HPDE6-E6E7 (cell line): ENCODE measurements around the gene AFAP1.

Experiments
- DNase-seq: peaks from one replicate; pipeline ENCODE4 v3.0.0; 2011; ENCODE audit warnings: missing footprints; ENCODE audit errors: extremely low spot score

The AFAP1 gene

GRCh38 chr4:7820031-7820818 is 119.4 kb downstream of the AFAP1 start:
- no peak for DNase-seq

GRCh38 chr4:7819446-7819845 is 120.2 kb downstream of the AFAP1 start:
- no peak for DNase-seq

GRCh38 chr4:7818399-7818911 is 121.2 kb downstream of the AFAP1 start:
- no peak for DNase-seq

GRCh38 chr4:7817877-7818398 is 121.7 kb downstream of the AFAP1 start:
- no peak for DNase-seq

- DNase-seq: no peak
Measured at GRCh38 chr4:7816771-7817170, 122.9 kb downstream of the AFAP1 start.

- DNase-seq: no peak
Measured at GRCh38 chr4:7815981-7816380, 123.7 kb downstream of the AFAP1 start.

GRCh38 chr4:7815562-7815961 is 124.1 kb downstream of the AFAP1 start:
- peak; percentile 21 for DNase-seq

GRCh38 chr4:7814451-7814850 is 125.2 kb downstream of the AFAP1 start:
- DNase-seq: no peak

GRCh38 chr4:7813674-7814073 is 126.0 kb downstream of the AFAP1 start:
- no peak for DNase-seq

- no peak for DNase-seq
Measured at GRCh38 chr4:7812921-7813320, 126.7 kb downstream of the AFAP1 start.

- DNase-seq: no peak
Measured at GRCh38 chr4:7812231-7812857, 127.3 kb downstream of the AFAP1 start.

- DNase-seq: no peak
Measured at GRCh38 chr4:7811536-7812191, 128.0 kb downstream of the AFAP1 start.

- DNase-seq: no peak
Measured at GRCh38 chr4:7810783-7811535, 128.7 kb downstream of the AFAP1 start.

- peak; percentile 23 for DNase-seq
Measured at GRCh38 chr4:7808752-7809151, 130.9 kb downstream of the AFAP1 start.

GRCh38 chr4:7808181-7808580 is 131.5 kb downstream of the AFAP1 start:
- no peak for DNase-seq

- no peak for DNase-seq
Measured at GRCh38 chr4:7807351-7807921, 132.2 kb downstream of the AFAP1 start.

- no peak for DNase-seq
Measured at GRCh38 chr4:7806338-7807090, 133.1 kb downstream of the AFAP1 start.

- DNase-seq: no peak
Measured at GRCh38 chr4:7805533-7806337, 133.9 kb downstream of the AFAP1 start.

- no peak for DNase-seq
Measured at GRCh38 chr4:7804756-7805385, 134.8 kb downstream of the AFAP1 start.
